Activated T-cell treated with anti-CD3 and anti-CD28 coated beads, Interleukin-2, amount 50 U/mL, for 48 hours (primary cell): ENCODE data around the gene GK.
"Not testable (repeated sequence)": the region's sequence is repeated elsewhere in the genome, so short reads cannot be mapped to it uniquely, and the experiment has no call there.

Experiments used
- DNase-seq, 2 experiments: peaks; one replicate each; pipeline ENCODE4 v3.0.0-alpha.2; 2020

GK gene

DNA sequence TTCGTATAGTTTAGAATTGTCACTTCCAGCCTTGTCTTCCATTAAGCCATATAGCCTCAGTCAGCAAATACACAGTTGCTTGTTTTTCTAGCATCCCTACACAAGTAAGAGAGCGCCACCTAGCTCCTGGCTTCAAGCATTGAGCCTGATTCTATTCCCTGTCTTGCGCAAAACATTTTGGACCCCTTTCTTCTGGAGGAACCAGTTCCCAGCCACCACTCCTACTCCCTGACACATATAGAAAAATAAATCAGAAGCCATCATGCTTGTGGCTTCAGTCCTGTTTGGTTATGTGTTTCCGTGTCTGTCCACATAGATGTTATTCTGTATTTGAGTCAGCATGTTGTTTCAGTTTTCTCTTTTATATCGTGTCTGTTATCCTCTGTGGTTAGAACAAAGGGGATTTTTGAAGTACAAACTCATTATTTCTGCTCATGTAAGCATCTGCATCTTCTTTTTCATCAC is 59.9 kb downstream of the GK start:
- DNase-seq: peak; percentile 65 to 66

GRCh38 chrX:30714138-30714537 is 60.9 kb downstream of the GK start:
- no peak for DNase-seq

DNA sequence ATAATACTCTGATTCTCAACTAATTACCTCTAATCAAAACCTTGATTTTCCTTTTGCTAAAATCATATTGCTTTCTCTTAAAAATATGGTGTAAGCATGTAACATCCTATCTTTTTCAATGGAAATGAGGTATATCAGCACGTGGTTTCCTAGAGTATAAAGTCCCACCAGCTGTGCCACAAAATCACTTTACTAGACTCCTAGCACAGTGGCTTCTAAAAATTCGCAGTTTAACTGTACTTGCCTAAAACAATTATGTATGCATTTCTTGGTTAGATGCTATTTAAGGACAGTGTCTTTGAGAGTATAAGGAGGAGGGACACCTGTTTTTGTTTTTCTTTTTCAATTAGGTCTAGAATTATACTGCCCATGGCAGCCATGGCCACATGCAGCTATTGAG is 62.8 kb downstream of the GK start:
- no peak for DNase-seq

GRCh38 chrX:30733852-30734660 is 80.8 kb downstream of the GK start:
- no peak for DNase-seq

DNA sequence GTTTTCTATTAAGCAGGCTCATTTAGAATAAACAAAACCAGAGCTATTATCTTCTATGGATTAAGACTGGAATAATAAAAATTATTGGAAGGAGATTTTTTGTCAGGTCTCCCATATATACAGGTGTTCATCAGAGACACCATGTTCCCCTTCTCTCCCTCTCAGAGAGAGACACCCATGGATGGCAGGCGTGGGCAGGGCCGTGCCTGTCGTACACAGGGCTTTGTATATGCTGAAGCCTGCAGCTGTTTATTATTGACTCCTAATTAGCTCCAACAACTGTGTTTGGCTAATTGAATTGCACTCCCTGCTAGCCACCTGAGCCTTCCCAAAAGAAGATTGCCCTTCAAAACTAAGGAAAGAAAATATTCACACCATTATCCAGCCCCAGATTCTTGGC is 81.6 kb downstream of the GK start:
- DNase-seq: no peak

- DNase-seq: peak; percentile 85 to 87
These were observed 82.6 kb downstream of the GK start for GRCh38 chrX:30735839-30736238.

DNA sequence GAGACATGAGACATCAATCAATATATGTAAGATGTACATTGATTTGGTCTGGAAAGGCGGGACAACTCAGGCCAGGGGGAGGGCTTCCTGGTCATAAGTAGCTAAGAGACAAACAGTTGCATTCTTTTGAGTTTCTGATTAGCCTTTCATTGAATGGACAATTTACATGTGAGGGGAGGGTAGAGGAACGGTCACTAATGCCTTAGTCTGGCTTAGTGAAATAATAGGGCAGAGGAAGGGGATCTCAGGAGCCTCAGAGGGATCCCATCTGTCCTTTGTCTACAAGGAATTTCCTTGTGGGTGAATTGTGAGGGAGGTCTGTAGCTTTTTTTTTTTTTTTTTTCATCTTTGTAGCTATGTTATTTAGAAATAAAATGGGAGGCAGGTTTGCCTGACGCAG is 88.3 kb downstream of the GK start:
- DNase-seq: no peak

GRCh38 chrX:30748342-30748960 is 95.2 kb downstream of the GK start:
- DNase-seq: no peak

DNA sequence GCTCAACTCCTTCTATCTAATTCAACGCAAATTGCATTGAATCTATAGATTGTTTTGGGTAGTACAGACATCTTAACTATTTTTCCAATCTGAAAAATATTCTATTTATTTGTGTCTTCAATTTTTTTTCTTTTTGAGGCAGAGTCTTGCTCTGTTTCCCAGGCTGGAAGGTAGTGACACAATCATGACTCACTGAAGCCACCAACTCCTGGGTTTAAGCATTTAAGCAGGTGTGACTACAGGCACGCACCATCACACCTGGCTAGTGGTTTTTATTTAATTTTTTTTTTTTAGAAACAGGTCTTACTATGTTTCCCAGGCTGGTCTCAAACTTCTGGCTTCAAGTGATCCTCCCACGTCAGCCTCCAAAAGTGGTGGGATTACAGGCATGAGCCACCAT is 98.3 kb downstream of the GK start:
- DNase-seq: no peak

DNA sequence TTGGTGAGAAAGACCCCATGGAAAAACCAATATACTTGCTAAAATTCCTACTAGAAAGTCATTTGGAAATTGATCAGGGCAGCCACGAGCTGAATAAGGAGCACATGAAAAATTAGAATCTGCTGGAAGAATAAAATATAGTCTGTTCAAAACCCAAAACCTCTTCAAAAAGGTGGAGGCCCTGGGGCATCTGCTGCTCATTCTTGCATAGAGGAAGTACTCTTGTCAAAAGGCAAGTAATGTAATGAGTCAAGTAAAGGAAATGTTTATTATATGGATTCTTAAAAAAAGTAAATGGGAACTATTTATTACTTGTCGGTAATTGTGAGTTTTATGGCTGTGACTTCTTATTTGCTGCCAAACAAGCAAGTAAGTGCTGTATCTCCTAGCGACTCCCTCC is 109.5 kb downstream of the GK start:
- DNase-seq: no peak

DNA sequence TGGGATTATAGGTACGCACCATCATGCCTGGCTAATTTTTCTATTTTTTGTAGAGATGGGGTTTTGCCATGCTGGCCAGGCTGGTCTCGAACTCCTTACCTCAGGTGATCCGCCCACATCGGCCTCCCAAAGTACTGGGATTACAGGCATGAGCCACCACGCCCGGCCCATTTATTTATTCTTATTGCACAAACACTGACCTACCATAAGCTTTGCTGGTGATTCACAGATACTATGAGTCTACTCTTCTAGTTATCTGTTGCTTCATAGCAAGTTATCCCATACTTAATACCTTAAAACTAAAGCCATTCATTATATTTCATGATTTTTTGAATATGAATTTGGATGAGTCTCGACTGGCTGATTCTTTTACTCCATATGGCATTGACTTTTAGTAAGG is 120.5 kb downstream of the GK start:
- not testable (repeated sequence) for DNase-seq

DNA sequence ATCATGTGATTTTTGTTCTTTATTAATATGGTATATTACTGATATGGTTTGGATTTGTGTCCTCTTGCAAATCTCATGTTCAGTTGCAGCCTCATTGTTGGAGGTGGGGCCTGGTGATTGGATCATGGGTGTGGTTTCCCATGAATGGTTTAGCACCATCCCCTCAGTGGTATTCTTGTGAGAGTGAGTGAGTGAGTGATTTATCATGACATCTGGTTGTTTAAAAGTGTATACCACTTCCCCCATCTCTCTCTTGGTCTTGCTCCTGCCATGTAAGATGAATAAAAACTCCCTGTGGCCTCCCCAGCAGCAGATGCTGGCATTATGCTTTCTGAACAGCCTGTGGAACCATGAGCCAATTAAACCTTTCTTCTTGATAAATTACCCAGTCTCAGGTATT is 124.4 kb downstream of the GK start:
- no peak for DNase-seq

DNA sequence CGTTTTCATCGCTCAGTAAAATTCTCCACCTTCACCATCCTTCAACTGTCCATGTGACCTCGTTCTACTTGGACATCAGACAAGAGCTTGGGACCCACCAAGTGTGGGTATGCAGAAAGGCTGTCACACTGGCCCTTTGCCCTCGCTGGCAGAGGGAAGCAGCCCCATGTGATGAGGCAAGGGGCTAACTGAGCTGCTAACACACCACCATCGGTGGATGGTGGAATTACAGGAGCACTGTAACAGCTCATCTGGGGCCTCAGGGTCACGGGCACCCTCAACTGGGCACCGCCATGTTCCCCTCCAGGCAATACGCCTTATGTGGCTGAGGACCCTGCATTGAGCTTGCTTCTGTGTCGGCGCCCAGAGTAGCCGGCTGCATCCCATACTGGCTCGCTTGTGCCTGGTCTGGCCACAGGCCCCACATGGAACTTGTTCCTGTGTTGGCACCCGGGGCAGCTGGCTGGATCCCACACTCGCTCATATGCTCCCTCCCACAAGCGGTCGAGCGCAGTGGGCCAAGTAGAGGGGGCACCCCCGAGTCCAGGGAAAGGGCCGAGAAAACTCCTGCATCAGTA is 126.3 kb downstream of the GK start:
- DNase-seq: no peak
